Astrocyte (in vitro differentiated cells and primary cell): ENCODE results near the gene TSR2.

Experiments
- EZH2 ChIP-seq: IDR thresholded peaks from 2 replicates; pipeline ENCODE4 v1.6.1; 2012; ENCODE audit warnings: mild to moderate bottlenecking, low read length, inconsistent platforms; ENCODE audit not compliant: insufficient read depth
- TF ChIP-seq, protein P1 (sequence below): IDR thresholded peaks from 2 replicates; pipeline ENCODE4 v1.5.1; 2011; ENCODE audit warnings: low read depth, mild to moderate bottlenecking, inconsistent platforms, low read length, moderate library complexity; ENCODE audit not compliant: insufficient read depth

DNA sequence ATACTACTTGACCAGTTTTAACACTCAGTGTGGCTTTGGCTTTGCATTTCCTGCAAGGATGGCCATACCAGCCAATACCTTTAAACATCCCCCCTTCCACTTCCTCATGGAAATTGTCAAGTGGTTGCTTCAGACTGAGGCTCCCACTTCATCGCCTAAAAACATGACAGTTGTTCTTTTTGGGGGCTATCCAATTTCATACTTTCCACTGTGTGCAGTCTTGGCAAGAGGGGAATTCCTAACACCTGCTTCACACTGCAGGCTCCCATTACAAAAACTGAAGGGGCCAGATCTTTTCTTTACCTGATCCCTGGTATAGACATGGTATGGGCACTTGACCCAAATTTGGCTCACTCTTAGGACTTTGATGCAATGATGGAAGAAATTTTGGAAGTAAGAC is 28.5 kb upstream of the TSR2 start:
- TF ChIP-seq, protein P1, sequence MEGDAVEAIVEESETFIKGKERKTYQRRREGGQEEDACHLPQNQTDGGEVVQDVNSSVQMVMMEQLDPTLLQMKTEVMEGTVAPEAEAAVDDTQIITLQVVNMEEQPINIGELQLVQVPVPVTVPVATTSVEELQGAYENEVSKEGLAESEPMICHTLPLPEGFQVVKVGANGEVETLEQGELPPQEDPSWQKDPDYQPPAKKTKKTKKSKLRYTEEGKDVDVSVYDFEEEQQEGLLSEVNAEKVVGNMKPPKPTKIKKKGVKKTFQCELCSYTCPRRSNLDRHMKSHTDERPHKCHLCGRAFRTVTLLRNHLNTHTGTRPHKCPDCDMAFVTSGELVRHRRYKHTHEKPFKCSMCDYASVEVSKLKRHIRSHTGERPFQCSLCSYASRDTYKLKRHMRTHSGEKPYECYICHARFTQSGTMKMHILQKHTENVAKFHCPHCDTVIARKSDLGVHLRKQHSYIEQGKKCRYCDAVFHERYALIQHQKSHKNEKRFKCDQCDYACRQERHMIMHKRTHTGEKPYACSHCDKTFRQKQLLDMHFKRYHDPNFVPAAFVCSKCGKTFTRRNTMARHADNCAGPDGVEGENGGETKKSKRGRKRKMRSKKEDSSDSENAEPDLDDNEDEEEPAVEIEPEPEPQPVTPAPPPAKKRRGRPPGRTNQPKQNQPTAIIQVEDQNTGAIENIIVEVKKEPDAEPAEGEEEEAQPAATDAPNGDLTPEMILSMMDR, result no peak
- TF ChIP-seq EZH2, result no peak
